ENCODE data around the gene MSL3B.

- no peak for TF ChIP-seq CTCF (IDR thresholded peaks at IDR 0.05)
- no peak for TF ChIP-seq POLR2A (IDR thresholded peaks at IDR 0.05; ENCODE audit: low read depth)
Observed at GRCh38 chr2:233844064-233844807, 23.9 kb downstream of the MSL3B start.

Measured in esophagus muscularis mucosa (tissue), 3 donors.